K562 (cell line): Measurements from ENCODE around the gene BMP6. TPM values are rescaled to one million over a fixed set of nuclear protein-coding genes. Genes with fewer than 3 reads are reported as not detected.
A peak's percentile ranks its signal among the peaks of the same experiment; 100 is the strongest.

Experiments
- ATAC-seq: fragments of 200-7000 bp; cut with Tn5 transposase; 3 replicates; pipeline ENCODE4 v1.9.1; 2020; ENCODE audit warnings: moderate library complexity
- BruUV-seq: library from RNA; stranded (reverse); fragments of 400-500 nt; replicated peaks from 2 replicates; lab custom pipeline; 2021; lab: Mats Ljungman, UMichigan
- CTCF ChIA-PET: fragments of 300-600 bp; formaldehyde crosslinking; extraction: SDS; loops from one replicate; lab custom pipeline; 2021; ENCODE audit warnings: low intra/inter-chr PET ratio; lab: Yijun Ruan, JAX
- POLR2A ChIA-PET: fragments of 300-600, 350-650 bp; sonication (Branson Sonifier 250); formaldehyde crosslinking; extraction: SDS; loops from one replicate; lab custom pipeline; 2021; ENCODE audit warnings: antibody characterized with exemption, inconsistent platforms; lab: Yijun Ruan, JAX
- DNase-seq, 4 experiments: peaks; one replicate each; pipeline versions ENCODE4 v3.0.0 to v3.0.0-alpha.2; 2011 to 2018; ENCODE audit warnings: low spot score in 3 of 4, mixed read lengths in 3 of 4; ENCODE audit errors: extremely low read depth in 1 of 4
- FAIRE-seq: peaks from 2 replicates; lab custom pipeline; 2011; peaks lifted over from hg19 to GRCh38; lab: Jason Lieb, UNC
- H2AFZ ChIP-seq: 2 replicates; pipeline ENCODE4 v1.6.0; 2011; ENCODE audit warnings: low read depth, low read length, control low read depth, inconsistent platforms
- H3K27ac ChIP-seq: fragments of 200-600 bp; 3 replicates; pipeline ENCODE4 v1.8.0; 2011; ENCODE audit warnings: low read depth, mild to moderate bottlenecking, control low read depth, inconsistent platforms, low read length, moderate library complexity, mixed read lengths; ENCODE audit errors: extremely low read depth
- H3K27me3 ChIP-seq, 2 experiments: fragments of 300-600 bp in 1 of 2; 2 replicates in 1 of 2; 3 replicates in 1 of 2; pipeline versions ENCODE4 v1.6.0 to v1.8.0; 2011; ENCODE audit warnings: inconsistent platforms in 2 of 2, low read length in 2 of 2, mild to moderate bottlenecking in 1 of 2, mixed read lengths in 1 of 2, moderate library complexity in 1 of 2; ENCODE audit not compliant: control insufficient read depth in 2 of 2, insufficient read depth in 2 of 2
- H3K36me3 ChIP-seq: fragments of 300-600 bp; 3 replicates; pipeline ENCODE4 v1.8.0; 2011; ENCODE audit warnings: mild to moderate bottlenecking, low read length, inconsistent platforms; ENCODE audit not compliant: control insufficient read depth, insufficient read depth
- H3K4me1 ChIP-seq, 2 experiments: fragments of 200-600 bp in 1 of 2; replicated peaks in 1 of 2; 2 replicates in 1 of 2; 3 replicates in 1 of 2; pipeline versions ENCODE4 v1.5.1 to v1.8.0; 2011; ENCODE audit warnings: inconsistent platforms in 2 of 2, low read length in 2 of 2, mild to moderate bottlenecking in 1 of 2, mixed read lengths in 1 of 2, moderate library complexity in 1 of 2; ENCODE audit not compliant: control insufficient read depth in 2 of 2, insufficient read depth in 2 of 2
- H3K4me2 ChIP-seq: 2 replicates; pipeline ENCODE4 v1.6.1; 2011; ENCODE audit warnings: low read length, control low read depth, inconsistent platforms, mixed read lengths; ENCODE audit not compliant: insufficient read depth
- H3K4me3 ChIP-seq: fragments of 200-600 bp; sonication (generic), shearing (Covaris generic); 2 replicates; pipeline ENCODE4 v1.5.1; 2016; ENCODE audit warnings: control low read depth, inconsistent platforms
- H3K79me2 ChIP-seq: fragments of 200-600 bp; 3 replicates; pipeline ENCODE4 v1.8.0; 2011; ENCODE audit warnings: low read length, inconsistent platforms; ENCODE audit not compliant: control insufficient read depth, insufficient read depth
- H3K9ac ChIP-seq, 2 experiments: 2 replicates each; pipeline versions ENCODE4 v1.6.0 to v1.6.1; 2011; ENCODE audit warnings: low read depth in 2 of 2, low read length in 2 of 2, control low read depth in 1 of 2, inconsistent platforms in 1 of 2, mild to moderate bottlenecking in 1 of 2, mixed read lengths in 1 of 2; ENCODE audit not compliant: insufficient read depth in 1 of 2
- H3K9me1 ChIP-seq: one replicate; pipeline ENCODE4 v1.6.0; 2011; ENCODE audit warnings: inconsistent platforms, mild to moderate bottlenecking, low read length, moderate library complexity; ENCODE audit not compliant: control insufficient read depth, insufficient read depth
- H3K9me3 ChIP-seq: replicated peaks from 2 replicates; pipeline ENCODE4 v1.5.1; 2011; ENCODE audit warnings: low read depth, low read length, inconsistent platforms; ENCODE audit not compliant: control insufficient read depth, insufficient read depth
- H4K20me1 ChIP-seq: replicated peaks from 2 replicates; pipeline ENCODE4 v1.6.1; 2011; ENCODE audit warnings: low read length, inconsistent platforms, mixed read lengths; ENCODE audit not compliant: control insufficient read depth, insufficient read depth
- CBX2 ChIP-seq: fragments of 200-600 bp; sonication (generic); IDR thresholded peaks from one replicate; pipeline ENCODE4 v1.6.1; 2012; ENCODE audit warnings: mild to moderate bottlenecking, low read length, inconsistent platforms; ENCODE audit not compliant: insufficient read depth, poor library complexity, severe bottlenecking
- CEBPB ChIP-seq: fragments of 450-650 bp; IDR thresholded peaks from 2 replicates; pipeline ENCODE4 v1.6.1; 2016; ENCODE audit warnings: missing genetic modification characterization, missing compliant biosample characterization
- CEBPG ChIP-seq, 3 experiments: fragments of 200-800 bp in 1 of 3; sonication (Bioruptor generic) in 1 of 3; sonication (generic) in 1 of 3; formaldehyde crosslinking in 1 of 3; IDR thresholded peaks in 2 of 3; conservative IDR thresholded peaks in 1 of 3; 2 replicates each; pipeline versions ENCODE4 v1.6.1 to v1.8.0; 2016 to 2022; ENCODE audit warnings: missing compliant biosample characterization in 2 of 3, missing genetic modification characterization in 2 of 3, mild to moderate bottlenecking in 1 of 3, missing genetic modification reagents in 1 of 3
- DLX4 ChIP-seq: fragments of 250-450 bp; sonication (Bioruptor Pico); IDR thresholded peaks from 2 replicates; pipeline ENCODE4 v1.6.1; 2021; ENCODE audit warnings: mild to moderate bottlenecking
- MTF1 ChIP-seq: fragments of 250-450 bp; sonication (Bioruptor Pico); IDR thresholded peaks from 2 replicates; pipeline ENCODE4 v1.9.0; 2021; ENCODE audit warnings: moderate library complexity, mild to moderate bottlenecking, inconsistent platforms, borderline replicate concordance
- RFX1 ChIP-seq: fragments of 450-650 bp; IDR thresholded peaks from 2 replicates; pipeline ENCODE4 v1.6.1; 2016; ENCODE audit warnings: mild to moderate bottlenecking, moderate library complexity
- WGBS: fragments of 100-300 bp; shearing (Covaris generic); methylation state at CpG from one replicate; pipeline ENCODE4 v1.1.6; 2016; ENCODE audit warnings: low coverage, mixed read lengths; ENCODE audit not compliant: insufficient coverage; ENCODE audit errors: missing lambda C conversion rate; 5-methylcytosine and 5-hydroxymethylcytosine counted together
- in situ Hi-C: fragments of 300-500 bp; cut with MboI; formaldehyde crosslinking; loops from 4 replicates; pipeline ENCODE4 v1.15.0; 2018; ENCODE audit warnings: inconsistent platforms, mixed read lengths
- intact Hi-C: fragments of 100-400 bp; cut with micrococcal nuclease; formaldehyde crosslinking; loops from 2 replicates; pipeline ENCODE4 v1.14.2; 2022
- polyA plus RNA-seq, 8 experiments: library from polyadenylated mRNA; depleted of rRNA in 4 of 8; stranded (reverse) in 5 of 8; unstranded in 3 of 8; fragments of >200 nt; fragmentation: Nextera tagmentation in 2 of 8; fragmentation: Illumina TruSeq in 1 of 8; extraction: Ambion mirVana in 2 of 8; extraction: Trizol in 1 of 8; gene quantifications; 2 replicates each; pipeline versions ENCODE4 v1.2.1 to v1.2.3, GENCODE V29; 2011 to 2014; ENCODE audit warnings: inconsistent platforms in 1 of 8, missing spikeins in 1 of 8
- total RNA-seq, 7 experiments: library from RNA; depleted of rRNA in 6 of 7; stranded (reverse); fragments of >200 nt in 6 of 7; fragmentation: Illumina TruSeq in 2 of 7; extraction: Trizol in 2 of 7; gene quantifications; 2 replicates each; pipeline versions ENCODE4 v1.2.1 to v1.2.3, GENCODE V29; 2011 to 2021; ENCODE audit warnings: low replicate concordance in 1 of 7
- TF ChIP-seq, protein P1 (sequence below): sonication (generic); formaldehyde crosslinking; IDR thresholded peaks from 2 replicates; pipeline ENCODE4 v1.8.1; 2022; ENCODE audit warnings: missing genetic modification reagents
- TF ChIP-seq, protein P2 (sequence below), 2 experiments: fragments of 450-650 bp in 1 of 2; sonication (generic) in 1 of 2; formaldehyde crosslinking in 1 of 2; IDR thresholded peaks in 1 of 2; conservative IDR thresholded peaks in 1 of 2; 2 replicates each; pipeline versions ENCODE4 v1.6.1 to v1.8.1; 2016 to 2023; ENCODE audit warnings: mild to moderate bottlenecking in 2 of 2, moderate library complexity in 2 of 2, inconsistent platforms in 1 of 2, missing genetic modification reagents in 1 of 2

Gene BMP6
- total and polyA plus RNA-seq, 9 of the 15 experiments (the other 6 are each of a cell fraction or from before 2014, with no cell fraction given), result 0.01 to 0.13 (median 0.06) TPM; not detected in 3

DNA sequence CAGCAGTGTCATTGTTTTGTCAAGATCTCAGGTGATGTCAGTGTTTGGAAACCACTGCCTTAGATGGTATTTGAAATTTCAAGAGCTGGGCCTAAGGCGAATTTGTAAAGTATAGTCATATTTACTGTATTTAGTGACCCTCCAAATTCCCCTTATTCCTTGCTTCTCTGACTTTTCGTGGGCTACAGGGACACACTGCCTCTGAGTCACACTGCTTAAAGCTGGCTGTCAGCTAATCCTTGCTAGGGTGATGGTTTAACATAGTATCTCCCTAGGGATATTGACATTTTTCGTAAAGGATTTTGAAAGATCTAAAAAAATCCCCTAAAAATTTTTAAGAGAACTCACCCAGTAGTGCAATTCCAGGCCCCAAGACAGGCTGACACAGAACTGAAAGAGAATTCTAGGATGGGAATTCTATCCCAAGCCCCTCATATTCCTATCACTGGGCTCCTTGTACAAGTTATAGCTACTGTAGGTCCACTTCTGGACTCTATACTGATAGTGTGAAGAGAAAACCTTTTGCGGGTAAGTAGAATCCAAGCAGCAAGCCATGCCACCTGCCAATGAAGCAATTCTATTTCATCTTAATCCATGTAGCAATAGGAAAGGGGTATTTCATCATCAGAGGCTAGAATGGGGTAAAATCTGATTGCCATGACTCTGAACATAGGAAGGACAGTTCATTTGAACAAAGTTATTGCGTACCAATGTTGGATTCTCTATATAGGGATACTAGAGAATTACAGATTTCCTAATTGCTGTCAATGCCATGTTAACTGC lies 4.3 kb downstream of the BMP6 start:
- no peak overlapping the region for H3K4me2 ChIP-seq
- DNase-seq (no peak), ATAC-seq (no peak)
- intact Hi-C loops, result no loop called here
- WGBS, result 4% methylated on average over 5 of the region's 5 CpGs
- no peak overlapping the region for H2AFZ ChIP-seq
- H4K20me1 ChIP-seq, result peaks cover 4% of the 10 kb centered on the region; the same call in 1 of the 2 replicates
- peak; percentile 16 for TF ChIP-seq CBX2
- TF ChIP-seq MTF1 (CRISPR knock-in tag), result no peak
- TF ChIP-seq CEBPB (tag), result peak; percentile 64; the same call in 1 of the 2 replicates
- TF ChIP-seq DLX4, result no peak
- TF ChIP-seq CEBPG (CRISPR knock-in tag; IDR thresholded peaks at IDR 0.05), result no peak
- peak; percentile 64 to 68 for TF ChIP-seq CEBPG (tag; conservative IDR thresholded peaks at IDR 0.05 in 1 of 2, IDR thresholded peaks at IDR 0.05 in 1 of 2)
- TF ChIP-seq, protein P1, sequence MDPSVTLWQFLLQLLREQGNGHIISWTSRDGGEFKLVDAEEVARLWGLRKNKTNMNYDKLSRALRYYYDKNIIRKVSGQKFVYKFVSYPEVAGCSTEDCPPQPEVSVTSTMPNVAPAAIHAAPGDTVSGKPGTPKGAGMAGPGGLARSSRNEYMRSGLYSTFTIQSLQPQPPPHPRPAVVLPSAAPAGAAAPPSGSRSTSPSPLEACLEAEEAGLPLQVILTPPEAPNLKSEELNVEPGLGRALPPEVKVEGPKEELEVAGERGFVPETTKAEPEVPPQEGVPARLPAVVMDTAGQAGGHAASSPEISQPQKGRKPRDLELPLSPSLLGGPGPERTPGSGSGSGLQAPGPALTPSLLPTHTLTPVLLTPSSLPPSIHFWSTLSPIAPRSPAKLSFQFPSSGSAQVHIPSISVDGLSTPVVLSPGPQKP, result no peak
- TF ChIP-seq, protein P2, sequence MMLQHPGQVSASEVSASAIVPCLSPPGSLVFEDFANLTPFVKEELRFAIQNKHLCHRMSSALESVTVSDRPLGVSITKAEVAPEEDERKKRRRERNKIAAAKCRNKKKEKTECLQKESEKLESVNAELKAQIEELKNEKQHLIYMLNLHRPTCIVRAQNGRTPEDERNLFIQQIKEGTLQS (IDR thresholded peaks at IDR 0.05), result peak; percentile 39
- TF ChIP-seq, protein P2 (CRISPR knock-in tag; conservative IDR thresholded peaks at IDR 0.05), result no peak
- no peak for TF ChIP-seq RFX1
- TF ChIP-seq, all 486 proteins: peak for 4
- no peak overlapping the region for H3K9ac ChIP-seq
- H3K36me3 ChIP-seq, result no peaks in the 10 kb centered on the region
- H3K27ac ChIP-seq, result no peak overlapping the region
- BruUV-seq, result no TSS peak
- no peak for FAIRE-seq
- H3K4me1 ChIP-seq, result peaks cover 6 to 30% of the 10 kb centered on the region in 2 experiments; a peak in 3 of 5 replicates
- H3K9me3 ChIP-seq, result no peaks in the 10 kb centered on the region
- ChIA-PET CTCF (no interaction called here), POLR2A (interaction anchor here (1.0 to 1.1 kb wide), 2 partner anchors 8 to 11 kb away, joined by 3 read pairs; no protein-coding TSS in a partner anchor)
- H3K9me1 ChIP-seq, result no peaks in the 10 kb centered on the region
- H3K4me3 ChIP-seq, result no peak overlapping the region
- no peaks in the 10 kb centered on the region for H3K79me2 ChIP-seq
- peaks cover 55 to 59% of the 10 kb centered on the region in 2 experiments for H3K27me3 ChIP-seq
- in situ Hi-C loops, result no loop called here
